T-helper 2 cell treated with Interferon-gamma antibody and Interleukin-4, amounts not matched to agents 5 μg/mL and 100 μg/mL, for 36 hours (primary cell): ENCODE data around the gene NTRK2.

ENCODE experiments used
- DNase-seq: peaks from one replicate; pipeline ENCODE4 v3.0.0; 2021; ENCODE audit warnings: low spot score
- H3K27ac Mint-ChIP-seq: one replicate; pipeline ENCODE4 v1.8.0; 2021; ENCODE audit warnings: mild to moderate bottlenecking, mixed read lengths
- H3K27me3 Mint-ChIP-seq: one replicate; pipeline ENCODE4 v1.8.0; 2021; ENCODE audit warnings: low read depth, mixed read lengths
- H3K36me3 Mint-ChIP-seq: one replicate; pipeline ENCODE4 v1.8.0; 2021; ENCODE audit warnings: low read depth, mixed read lengths
- H3K4me1 Mint-ChIP-seq: one replicate; pipeline ENCODE4 v1.8.0; 2021; ENCODE audit warnings: low read depth, mixed read lengths
- H3K4me3 Mint-ChIP-seq: one replicate; pipeline ENCODE4 v1.8.0; 2022; ENCODE audit warnings: mild to moderate bottlenecking, moderate library complexity, mixed read lengths
- H3K9me3 Mint-ChIP-seq: one replicate; pipeline ENCODE4 v1.8.0; 2021; ENCODE audit warnings: mixed read lengths

The NTRK2 gene

GRCh38 chr9:84669288-84670137 is at the start of gene NTRK2:
Gene NTRK2, plus strand, starts transcription at chr9:84669729. Its CDS starts 1,020 bp downstream, at chr9:84670749.
- DNase-seq = no peak
- Mint-ChIP-seq H3K27me3 (peaks cover 67% of the 10 kb centered on the region), H3K27ac (no peak within 1 kb of the TSS)

GRCh38 chr9:84620338-84620737 is 49.2 kb upstream of the NTRK2 start:
- Mint-ChIP-seq H3K27ac (no peak overlapping the region), H3K36me3 (no peaks in the 10 kb centered on the region), H3K4me3 (no peak overlapping the region), H3K27me3 (no peaks in the 10 kb centered on the region), H3K4me1 (no peaks in the 10 kb centered on the region), H3K9me3 (no peaks in the 10 kb centered on the region)
- DNase-seq = no peak

More at GRCh38 chr9:84669288-84670137, at the start of gene NTRK2:
- H3K36me3 Mint-ChIP-seq = no peaks in the 10 kb centered on the region
- H3K4me1 Mint-ChIP-seq = no peaks in the 10 kb centered on the region
- H3K9me3 Mint-ChIP-seq = no peaks in the 10 kb centered on the region
- peak within 1 kb of the TSS; percentile 35 for H3K4me3 Mint-ChIP-seq

- no peaks in the 10 kb centered on the region for H3K36me3 Mint-ChIP-seq
- no peak overlapping the region for H3K4me3 Mint-ChIP-seq
- no peaks in the 10 kb centered on the region for H3K27me3 Mint-ChIP-seq
- DNase-seq = no peak
- H3K4me1 Mint-ChIP-seq = no peaks in the 10 kb centered on the region
- H3K9me3 Mint-ChIP-seq = no peaks in the 10 kb centered on the region
- H3K27ac Mint-ChIP-seq = no peak overlapping the region
These were observed 47.7 kb upstream of the NTRK2 start for GRCh38 chr9:84621811-84622210.

- Mint-ChIP-seq H3K27me3 (no peaks in the 10 kb centered on the region), H3K4me1 (no peaks in the 10 kb centered on the region), H3K4me3 (no peak overlapping the region), H3K36me3 (no peaks in the 10 kb centered on the region), H3K27ac (no peak overlapping the region), H3K9me3 (no peaks in the 10 kb centered on the region)
- no peak for DNase-seq
These were observed 46.5 kb upstream of the NTRK2 start for GRCh38 chr9:84622981-84623380.

- Mint-ChIP-seq H3K4me3 (no peak overlapping the region), H3K36me3 (no peaks in the 10 kb centered on the region), H3K27me3 (no peaks in the 10 kb centered on the region), H3K4me1 (no peaks in the 10 kb centered on the region), H3K27ac (no peak overlapping the region), H3K9me3 (peaks cover 4% of the 10 kb centered on the region)
- DNase-seq = no peak
These were observed 33.1 kb upstream of the NTRK2 start for GRCh38 chr9:84636436-84636835.

GRCh38 chr9:84642553-84643141 is 26.9 kb upstream of the NTRK2 start:
- Mint-ChIP-seq H3K27ac (no peak overlapping the region), H3K4me1 (no peaks in the 10 kb centered on the region), H3K9me3 (peaks cover 6% of the 10 kb centered on the region), H3K4me3 (no peak overlapping the region), H3K36me3 (no peaks in the 10 kb centered on the region), H3K27me3 (no peaks in the 10 kb centered on the region)
- no peak for DNase-seq

GRCh38 chr9:84647699-84648098 is 21.8 kb upstream of the NTRK2 start:
- H3K9me3 Mint-ChIP-seq = no peaks in the 10 kb centered on the region
- no peak overlapping the region for H3K27ac Mint-ChIP-seq
- H3K27me3 Mint-ChIP-seq = no peaks in the 10 kb centered on the region
- H3K4me1 Mint-ChIP-seq = no peaks in the 10 kb centered on the region
- no peak overlapping the region for H3K4me3 Mint-ChIP-seq
- no peaks in the 10 kb centered on the region for H3K36me3 Mint-ChIP-seq
- DNase-seq = no peak

GRCh38 chr9:84652496-84653120 is 16.9 kb upstream of the NTRK2 start:
- DNase-seq = no peak
- H3K4me1 Mint-ChIP-seq = no peaks in the 10 kb centered on the region
- H3K4me3 Mint-ChIP-seq = no peak overlapping the region

GRCh38 chr9:84655447-84655846 is 14.1 kb upstream of the NTRK2 start:
- Mint-ChIP-seq H3K4me3 (no peak overlapping the region), H3K27me3 (no peaks in the 10 kb centered on the region)
- DNase-seq = no peak

More at GRCh38 chr9:84652496-84653120, 16.9 kb upstream of the NTRK2 start:
- Mint-ChIP-seq H3K27me3 (no peaks in the 10 kb centered on the region), H3K27ac (no peak overlapping the region), H3K36me3 (no peaks in the 10 kb centered on the region), H3K9me3 (no peaks in the 10 kb centered on the region)

GRCh38 chr9:84659313-84659712 is 10.2 kb upstream of the NTRK2 start:
- Mint-ChIP-seq H3K36me3 (no peaks in the 10 kb centered on the region), H3K27ac (no peak overlapping the region), H3K4me3 (no peak overlapping the region), H3K9me3 (no peaks in the 10 kb centered on the region), H3K4me1 (no peaks in the 10 kb centered on the region), H3K27me3 (no peaks in the 10 kb centered on the region)
- no peak for DNase-seq

More at GRCh38 chr9:84655447-84655846, 14.1 kb upstream of the NTRK2 start:
- Mint-ChIP-seq H3K27ac (no peak overlapping the region), H3K36me3 (no peaks in the 10 kb centered on the region), H3K9me3 (no peaks in the 10 kb centered on the region), H3K4me1 (no peaks in the 10 kb centered on the region)

- Mint-ChIP-seq H3K27me3 (no peaks in the 10 kb centered on the region), H3K4me3 (no peak overlapping the region), H3K4me1 (no peaks in the 10 kb centered on the region), H3K36me3 (no peaks in the 10 kb centered on the region), H3K27ac (no peak overlapping the region), H3K9me3 (no peaks in the 10 kb centered on the region)
- DNase-seq = no peak
These were observed 9.8 kb upstream of the NTRK2 start for GRCh38 chr9:84659773-84660172.

- no peak for DNase-seq
- no peaks in the 10 kb centered on the region for H3K9me3 Mint-ChIP-seq
- no peaks in the 10 kb centered on the region for H3K4me1 Mint-ChIP-seq
- peak overlapping the region; percentile 16 for H3K4me3 Mint-ChIP-seq
- H3K36me3 Mint-ChIP-seq = no peaks in the 10 kb centered on the region
- peaks cover 61% of the 10 kb centered on the region for H3K27me3 Mint-ChIP-seq
- no peak overlapping the region for H3K27ac Mint-ChIP-seq
These were observed 1.8 kb upstream of the NTRK2 start for GRCh38 chr9:84667571-84668195.

GRCh38 chr9:84668196-84669012 is 1.1 kb upstream of the NTRK2 start:
- H3K9me3 Mint-ChIP-seq = no peaks in the 10 kb centered on the region
- peaks cover 62% of the 10 kb centered on the region for H3K27me3 Mint-ChIP-seq
- no peaks in the 10 kb centered on the region for H3K36me3 Mint-ChIP-seq
- peak; percentile 23 for DNase-seq
- H3K4me1 Mint-ChIP-seq = no peaks in the 10 kb centered on the region
- no peak overlapping the region for H3K27ac Mint-ChIP-seq
- H3K4me3 Mint-ChIP-seq = peak overlapping the region; percentile 35
